ENCODE measurements around the gene TMEM41B. TPM values are rescaled to one million over a fixed set of nuclear protein-coding genes. Genes with fewer than 3 reads are reported as not detected.

TMEM41B gene
- total and polyA plus RNA-seq, 2 of the 8 experiments (the other 6 are each of a cell fraction or from before 2014, with no cell fraction given): 24.3 to 50.1 TPM

GRCh38 chr11:9310485-9311090, 3.8 kb downstream of the TMEM41B start:
- CTCF ChIA-PET (ENCODE audit: partially characterized antibody): interaction anchor here (0.6 to 1.0 kb wide), 2 partner anchors 172 to 302 kb away, joined by 3 to 4 read pairs; no protein-coding TSS in a partner anchor
- 88% methylated on average over 3 of the region's 3 CpGs; no CpG with 5 or more reads in 1 of the 2 experiments for WGBS, 2 experiments (ENCODE audit: extremely low coverage in 1 of 2, insufficient coverage in 1 of 2, insufficient read length in 1 of 2, insufficient replicate concordance in 2 of 2, low coverage in 1 of 2, low lambda C conversion rate in 2 of 2, missing lambda C conversion rate in 1 of 2)
- no peak for TF ChIP-seq ASH2L (IDR thresholded peaks at IDR 0.05; ENCODE audit: low read length)
- no peak for TF ChIP-seq RXRA (IDR thresholded peaks at IDR 0.05; ENCODE audit: insufficient read depth, low read depth, low read length)
- no peak for TF ChIP-seq GTF2F1 (IDR thresholded peaks at IDR 0.05; ENCODE audit: borderline replicate concordance, low read depth, low read length)
- no peak for TF ChIP-seq RAD21 (IDR thresholded peaks at IDR 0.05 in 1 of 2, conservative IDR thresholded peaks at IDR 0.05 in 1 of 2; ENCODE audit: low read depth in 2 of 2, low read length in 2 of 2)
- TF ChIP-seq CEBPB (IDR thresholded peaks at IDR 0.05; ENCODE audit: low read depth, low read length): no peak
- TF ChIP-seq JUN (IDR thresholded peaks at IDR 0.05; ENCODE audit: low read depth, low read length): no peak
- TF ChIP-seq CTBP2 (IDR thresholded peaks at IDR 0.05; ENCODE audit: borderline replicate concordance, insufficient read depth, insufficient read length, low read length): no peak
- TF ChIP-seq BRCA1 (IDR thresholded peaks at IDR 0.05; ENCODE audit: low read depth, low read length): no peak
- TF ChIP-seq SIN3A (conservative IDR thresholded peaks at IDR 0.05 in 1 of 2, IDR thresholded peaks at IDR 0.05 in 1 of 2; ENCODE audit: low read depth in 1 of 2, low read length in 2 of 2): no peak
- no peak for TF ChIP-seq POLR2AphosphoS5 (IDR thresholded peaks at IDR 0.05; ENCODE audit: low read depth, low read length)
- TF ChIP-seq SP2 (IDR thresholded peaks at IDR 0.05; ENCODE audit: low read length): no peak
- no peak for TF ChIP-seq KDM4A (IDR thresholded peaks at IDR 0.05; ENCODE audit: low read depth, low read length, severe bottlenecking)
- TF ChIP-seq CREB1 (IDR thresholded peaks at IDR 0.05): no peak
- no peak for TF ChIP-seq HDAC6 (IDR thresholded peaks at IDR 0.05; ENCODE audit: low read depth, low read length)

More at GRCh38 chr11:9310485-9311090, 3.8 kb downstream of the TMEM41B start:
- H3K4me3 ChIP-seq (ENCODE audit: extremely low read depth in 1 of 4, insufficient read depth in 2 of 4, low read depth in 3 of 4, low read length in 4 of 4): no peak overlapping the region
- H3K79me2 ChIP-seq (ENCODE audit: control insufficient read depth in 1 of 2, insufficient read depth in 2 of 2, low read length in 2 of 2): peaks cover 28 to 80% of the 10 kb centered on the region in 2 experiments
- no peak overlapping the region for H4K5ac ChIP-seq (ENCODE audit: insufficient read length, low read depth, low read length)
- H3K56ac ChIP-seq (replicated peaks; ENCODE audit: insufficient read length, low read depth, low read length): no peak overlapping the region
- peaks cover 0 to 12% of the 10 kb centered on the region in 2 experiments for H4K20me1 ChIP-seq (replicated peaks in 1 of 2; ENCODE audit: control insufficient read depth in 1 of 2, insufficient read depth in 2 of 2, low read length in 2 of 2)
- H2BK120ac ChIP-seq (replicated peaks; ENCODE audit: low read depth, low read length): no peak overlapping the region
- H3K79me1 ChIP-seq (ENCODE audit: low read depth, low read length): peaks cover 9% of the 10 kb centered on the region
- no peak overlapping the region for H2BK15ac ChIP-seq (ENCODE audit: low read length)
- POLR2A ChIA-PET (ENCODE audit: partially characterized antibody): interaction anchor here (0.8 to 2.0 kb wide), 4 partner anchors 45 to 150 kb away, joined by 3 to 8 read pairs (median 6); partner anchors contain the start of genes DENND5A and ZNF143
- H3K27ac ChIP-seq (ENCODE audit: low read depth, low read length): no peak overlapping the region
- no peak overlapping the region for H2BK12ac ChIP-seq (ENCODE audit: low read depth, low read length)
- no peak overlapping the region for H3K9ac ChIP-seq (replicated peaks in 1 of 4; ENCODE audit: extremely low read depth in 1 of 4, low read depth in 3 of 4, low read length in 3 of 4)
- H3K9me3 ChIP-seq (ENCODE audit: insufficient read depth in 2 of 2, low read depth in 1 of 2, low read length in 1 of 2): no peaks in the 10 kb centered on the region
- FAIRE-seq (no peak), DNase-seq (ENCODE audit: low read depth in 1 of 2, low spot score in 2 of 2) (no peak)
- no peaks in the 10 kb centered on the region for H3K27me3 ChIP-seq (replicated peaks in 1 of 4; ENCODE audit: control insufficient read depth in 3 of 4, extremely low read depth in 1 of 4, insufficient read depth in 3 of 4, low read length in 3 of 4)
- H2AFZ ChIP-seq (ENCODE audit: low read length): no peak overlapping the region
- no peak overlapping the region for H3K18ac ChIP-seq (ENCODE audit: extremely low read depth, low read length)
- no peak overlapping the region for H3K4me2 ChIP-seq (ENCODE audit: insufficient read depth in 1 of 2, low read depth in 2 of 2, low read length in 2 of 2)
- H2BK5ac ChIP-seq (ENCODE audit: low read depth, low read length): no peak overlapping the region
- H3K14ac ChIP-seq (ENCODE audit: insufficient read length): no peak overlapping the region
- no peak overlapping the region for H4K8ac ChIP-seq (ENCODE audit: extremely low read depth, insufficient read depth, low read length)
- no peak overlapping the region for H3K4ac ChIP-seq (replicated peaks; ENCODE audit: insufficient read length, low read depth, low read length)
- peaks cover 10% of the 10 kb centered on the region for H3K23me2 ChIP-seq (ENCODE audit: low read depth, low read length)
- no peak overlapping the region for H2BK20ac ChIP-seq (ENCODE audit: low read length)
- H3K23ac ChIP-seq (ENCODE audit: insufficient read length): no peak overlapping the region
- H4K91ac ChIP-seq (replicated peaks; ENCODE audit: insufficient read length, low read length): no peak overlapping the region
- H3K4me1 ChIP-seq (replicated peaks in 1 of 4; ENCODE audit: control insufficient read depth in 3 of 4, insufficient read depth in 4 of 4, low read length in 3 of 4): peaks cover 0 to 3% (median 1%) of the 10 kb centered on the region in 4 experiments; a peak in 3 of 7 replicates
- H2AK5ac ChIP-seq (ENCODE audit: low read depth, low read length): no peak overlapping the region
- no peaks in the 10 kb centered on the region for H3K36me3 ChIP-seq (ENCODE audit: control insufficient read depth in 2 of 4, insufficient read depth in 4 of 4, low read length in 3 of 4)

All from H1 (cell line).